Epidermal melanocyte (primary cell): ENCODE results near the gene POLR1A.
A peak's percentile ranks its signal among the peaks of the same experiment; 100 is the strongest.

Experiments
- DNase-seq: peaks from one replicate; pipeline ENCODE4 v3.0.0; 2011; ENCODE audit warnings: low spot score; ENCODE audit not compliant: insufficient read length

The POLR1A gene

DNA sequence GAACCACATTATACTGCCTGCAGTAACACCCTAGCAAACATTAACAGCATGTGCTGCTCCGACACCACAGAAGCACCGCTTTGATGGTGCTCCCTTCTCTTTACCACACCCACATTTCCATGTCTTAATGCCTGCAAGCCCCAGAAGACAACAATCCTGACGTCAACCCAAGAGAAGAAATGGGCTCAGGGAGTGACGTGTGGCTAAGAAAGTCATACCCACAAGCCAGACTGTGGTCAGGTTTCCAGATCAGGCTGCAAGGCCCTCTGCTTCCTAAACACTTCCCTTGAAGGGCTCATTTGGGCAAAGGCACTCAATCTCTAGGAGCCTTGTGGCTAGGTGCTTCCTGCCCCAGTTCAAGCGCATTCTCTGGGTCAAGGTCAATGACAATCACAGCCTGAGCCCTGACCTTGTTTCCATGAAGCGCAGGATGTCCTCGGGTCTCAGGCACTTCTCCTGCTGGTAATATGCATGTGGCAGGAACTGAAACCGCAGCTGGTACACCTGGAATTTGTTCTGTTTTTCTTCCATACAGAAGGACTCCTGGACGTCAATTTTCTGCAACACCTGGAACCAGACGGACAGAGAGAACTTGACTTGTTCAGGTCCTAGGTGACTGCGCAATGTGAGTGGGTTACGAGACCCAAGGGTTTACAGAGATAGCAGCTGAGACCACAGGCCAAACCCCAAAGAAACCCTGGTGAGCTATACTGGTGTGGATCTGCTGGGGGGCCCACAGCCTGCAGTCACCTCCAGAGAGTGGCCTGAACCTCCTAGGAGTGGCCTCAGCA, 67.2 kb downstream of the POLR1A start:
- no peak for DNase-seq

- no peak for DNase-seq
Observed at GRCh38 chr2:86037795-86038192, 67.9 kb downstream of the POLR1A start.

DNA sequence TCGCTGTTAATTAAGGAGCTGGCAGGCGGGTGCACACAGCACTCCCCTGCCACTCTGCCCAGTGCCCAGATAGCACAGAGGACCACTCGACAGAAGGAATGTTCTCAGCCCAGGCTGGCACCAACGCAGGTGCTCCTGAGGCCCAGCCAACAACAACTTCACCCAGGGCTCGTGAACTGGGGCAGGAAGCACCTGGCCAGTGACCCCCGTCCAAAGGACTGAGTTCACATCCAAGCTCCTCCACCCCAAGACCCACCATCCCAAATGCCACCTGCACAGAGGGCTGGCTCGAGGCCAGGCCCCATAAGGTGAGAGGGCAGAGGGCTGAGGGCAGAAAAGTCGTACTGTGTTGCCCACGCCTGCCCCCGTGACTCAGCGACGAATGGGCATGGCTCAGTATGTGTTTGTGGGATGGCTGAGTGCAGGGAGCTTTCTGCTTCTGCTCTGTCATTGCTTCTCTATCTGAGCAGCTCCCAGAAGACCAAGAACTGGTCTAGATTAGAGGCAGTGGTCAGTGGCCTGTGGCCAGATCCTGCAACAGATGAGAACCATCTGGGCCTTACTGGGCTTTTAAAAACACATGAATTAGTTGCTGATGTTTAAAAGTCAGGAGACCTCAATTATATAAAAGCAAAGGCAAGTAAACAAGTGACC, 68.4 kb downstream of the POLR1A start:
- DNase-seq = peak; percentile 79

GRCh38 chr2:86036669-86037138, 69.0 kb downstream of the POLR1A start:
- DNase-seq = no peak

DNA sequence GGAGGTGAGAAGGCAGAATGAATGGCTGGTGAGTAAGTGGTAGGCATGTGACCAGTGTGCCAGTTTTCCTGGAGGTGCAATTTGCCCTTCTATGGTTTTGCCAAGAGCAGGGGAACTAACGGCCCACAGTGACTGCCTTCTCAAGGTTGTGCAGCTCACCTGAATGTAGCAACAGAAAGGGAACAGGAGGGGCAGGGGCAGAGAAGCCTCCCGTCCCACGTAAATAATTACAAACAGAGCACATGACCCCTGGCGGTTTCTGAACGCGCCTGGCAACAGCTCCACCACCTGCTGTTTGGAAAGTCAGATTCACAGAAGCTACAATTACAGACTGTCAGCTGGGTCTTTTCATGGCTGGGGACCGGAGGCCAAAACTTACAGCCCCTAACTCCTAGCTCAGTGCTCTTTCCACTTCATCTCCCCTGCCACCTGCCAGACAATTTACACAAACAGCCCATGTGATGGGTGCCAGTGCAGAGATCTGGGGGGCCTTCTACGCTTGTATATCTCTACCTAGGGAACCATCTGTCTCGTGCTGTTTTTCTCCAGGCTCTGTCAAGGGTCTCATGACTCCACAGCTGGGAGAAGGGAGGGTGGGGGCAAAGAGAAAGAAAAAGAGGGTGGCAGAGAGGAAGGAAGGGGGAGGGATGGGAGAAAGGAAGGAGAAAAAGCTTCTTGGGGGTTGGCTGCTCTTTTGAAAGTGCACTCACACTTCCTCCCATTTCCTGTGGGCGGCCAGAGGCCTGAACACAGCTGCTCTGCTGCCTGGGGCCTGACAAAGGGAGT, 69.6 kb downstream of the POLR1A start:
- DNase-seq = peak; percentile 79

- DNase-seq = no peak
Observed at GRCh38 chr2:86035376-86035882, 70.3 kb downstream of the POLR1A start.

DNA sequence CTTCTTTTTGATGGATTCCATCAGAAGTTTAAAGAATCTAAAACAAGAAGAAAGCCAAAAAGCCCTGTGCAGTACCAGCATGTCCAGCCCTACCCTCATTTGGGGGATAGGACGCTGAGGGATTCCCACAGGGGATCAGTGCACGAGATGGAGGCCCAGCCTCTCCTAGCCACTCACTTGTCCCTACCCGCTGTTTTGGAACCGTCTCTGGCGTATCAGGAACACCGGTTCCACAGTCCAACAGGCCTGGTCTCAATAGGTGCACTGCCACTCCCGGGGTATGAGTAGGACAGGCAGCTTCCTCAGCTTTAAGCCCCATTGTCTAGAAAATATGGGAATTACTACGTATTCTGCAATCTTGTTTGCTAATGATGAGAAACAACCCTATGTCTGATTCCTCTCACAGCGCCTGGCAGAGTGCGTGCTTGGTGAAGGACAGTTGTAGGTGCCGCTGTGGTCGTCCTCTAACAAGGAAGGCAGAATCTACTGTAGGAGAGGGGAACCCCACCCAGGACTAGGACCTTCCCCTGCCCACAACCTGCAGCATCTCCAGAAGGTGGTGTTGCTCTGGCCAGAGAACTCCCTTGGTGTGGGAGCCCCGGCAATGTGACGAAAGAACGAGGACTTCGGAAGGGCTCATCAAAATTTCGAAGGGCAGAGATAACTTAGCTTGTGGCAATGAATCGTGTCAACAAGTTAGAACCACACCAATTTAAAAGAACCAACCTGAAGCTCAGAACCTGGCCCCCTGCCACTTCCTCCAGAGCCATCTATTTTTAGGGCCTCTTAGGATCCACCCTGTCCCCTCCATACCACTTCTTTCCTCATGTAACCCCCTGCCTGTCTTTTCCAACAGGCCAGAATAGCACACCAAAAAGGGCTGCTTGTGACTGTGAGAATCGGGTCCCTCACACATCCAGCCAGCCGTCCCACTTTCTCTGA, 71.7 kb downstream of the POLR1A start:
- no peak for DNase-seq

DNA sequence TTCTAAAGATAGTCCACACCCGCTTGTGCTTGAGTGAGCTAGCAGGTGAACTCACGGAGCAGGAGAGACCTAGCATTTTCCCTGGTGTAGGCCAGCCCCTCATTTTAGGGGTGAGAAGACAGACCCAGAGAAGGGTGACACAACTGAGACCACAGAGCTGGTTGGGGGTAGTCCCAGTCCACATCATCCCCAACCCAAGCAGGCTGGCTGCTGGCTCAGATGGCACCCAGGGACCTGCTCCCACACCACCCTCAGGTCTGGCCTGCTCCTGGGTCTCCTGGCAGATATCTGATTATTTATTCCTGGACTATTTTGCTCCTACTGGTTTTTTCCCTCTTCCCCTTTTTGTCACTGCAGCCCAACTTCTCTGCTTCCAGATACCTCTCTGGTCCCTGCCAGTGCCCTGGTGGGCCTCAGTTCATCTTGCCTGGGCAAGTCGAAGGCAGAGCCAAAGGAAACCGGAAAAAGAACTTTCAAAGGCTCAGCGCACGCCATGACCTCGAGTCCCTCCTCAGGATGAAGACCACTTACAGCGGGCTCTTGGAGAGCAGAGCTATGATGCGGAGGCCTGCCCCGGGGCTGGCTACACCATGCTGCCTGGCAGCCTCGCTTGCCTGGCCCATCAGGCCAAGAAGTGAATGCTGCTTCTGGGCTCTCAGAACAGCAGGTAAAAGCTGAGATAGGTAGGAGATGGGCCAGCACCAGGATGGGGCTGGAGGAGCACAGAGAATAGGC, 72.7 kb downstream of the POLR1A start:
- no peak for DNase-seq

DNA sequence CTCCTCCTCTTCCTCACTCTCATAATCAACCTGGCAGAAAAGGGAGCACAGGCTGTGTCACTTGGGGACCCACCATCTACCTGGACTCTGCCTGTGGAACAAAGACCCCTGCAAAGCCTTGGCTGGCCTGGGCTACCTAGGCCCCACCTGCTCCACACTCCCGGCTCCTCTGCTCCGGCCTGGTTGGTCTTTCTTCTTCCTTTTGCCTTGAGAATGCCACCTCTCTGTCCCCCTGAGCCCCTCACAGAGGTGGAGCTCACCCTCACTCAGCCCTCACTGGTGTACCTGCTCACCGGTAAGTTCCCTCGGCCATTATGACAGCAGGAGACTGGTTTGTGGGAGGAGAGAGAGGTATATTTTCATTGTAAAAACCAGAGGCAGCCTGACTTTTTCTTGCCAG, 74.1 kb downstream of the POLR1A start:
- DNase-seq = no peak

DNA sequence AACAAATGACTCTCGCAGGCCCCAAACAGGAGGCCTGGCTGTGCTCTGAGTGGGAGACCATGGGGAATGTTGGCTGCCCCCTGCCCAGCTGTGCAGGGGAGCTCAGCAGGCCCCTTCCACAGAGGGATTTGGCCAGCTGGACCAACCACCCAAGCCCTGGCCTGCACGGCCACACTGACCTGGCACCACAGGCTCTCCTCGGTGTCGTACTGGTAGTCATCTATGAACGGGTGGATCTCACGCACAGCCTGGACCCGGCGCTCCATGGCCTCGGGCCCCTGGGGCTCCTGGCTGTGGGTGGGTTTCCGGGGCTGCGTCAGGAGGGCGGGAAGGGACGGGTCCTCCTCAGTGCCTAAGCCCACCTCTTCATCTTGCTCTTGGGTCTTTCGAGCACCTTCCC, 74.5 kb downstream of the POLR1A start:
- no peak for DNase-seq

GRCh38 chr2:86029873-86030272, 75.8 kb downstream of the POLR1A start:
- no peak for DNase-seq

- DNase-seq = no peak
Observed at GRCh38 chr2:86028766-86029381, 76.8 kb downstream of the POLR1A start.

- DNase-seq = no peak
Observed at GRCh38 chr2:86027922-86028765, 77.5 kb downstream of the POLR1A start.

DNA sequence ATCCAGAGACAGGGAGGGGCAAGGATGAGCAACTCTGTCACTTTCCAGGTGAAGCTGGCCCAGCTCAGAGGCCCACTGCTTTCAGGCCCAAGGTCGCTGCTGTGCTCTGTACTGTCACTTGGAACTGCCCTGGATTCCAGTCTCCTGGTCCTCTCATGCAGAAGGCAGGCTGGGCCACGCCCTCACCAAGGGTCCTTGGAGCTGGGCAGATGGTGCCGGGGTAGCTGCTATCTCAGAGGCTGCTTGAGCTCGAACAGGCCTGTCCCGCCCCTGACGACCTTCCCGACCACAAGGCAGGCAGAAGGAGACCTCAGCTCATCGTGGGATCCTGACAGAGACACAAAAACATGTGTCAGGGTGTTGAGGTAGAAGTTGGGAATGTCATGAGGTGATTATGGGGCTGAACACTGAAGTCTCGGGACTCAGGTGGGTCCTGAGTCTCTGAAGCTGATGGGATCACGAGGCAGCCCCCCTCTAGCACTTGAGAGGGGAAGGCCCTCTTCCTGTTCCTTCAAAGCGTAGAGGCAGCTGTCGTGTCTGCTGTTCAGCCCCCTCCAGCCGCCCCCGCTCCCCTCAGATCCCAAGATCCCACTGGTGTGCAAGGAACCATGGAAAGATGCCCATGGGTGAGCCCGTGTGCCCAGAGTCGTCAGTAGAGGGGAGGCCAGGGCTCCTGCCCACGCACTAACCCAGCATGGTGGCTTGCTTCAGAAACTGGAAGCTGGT, 78.3 kb downstream of the POLR1A start:
- no peak for DNase-seq

- DNase-seq = no peak
Observed at GRCh38 chr2:86026744-86027065, 79.0 kb downstream of the POLR1A start.

- DNase-seq = no peak
Observed at GRCh38 chr2:86025976-86026743, 79.5 kb downstream of the POLR1A start.

- no peak for DNase-seq
Observed at GRCh38 chr2:86025229-86025820, 80.4 kb downstream of the POLR1A start.
